Cardiac muscle cell (in vitro differentiated cells and primary cell): ENCODE data around the gene CSNK2B. TPM values are rescaled to one million over a fixed set of nuclear protein-coding genes. Genes with fewer than 3 reads are reported as not detected.
A peak's percentile ranks its signal among the peaks of the same experiment; 100 is the strongest.
"Not testable (repeated sequence)": the region's sequence is repeated elsewhere in the genome, so short reads cannot be mapped to it uniquely, and the experiment has no call there.

Experiments
- DNase-seq, 2 donors: peaks; one replicate each; pipeline versions ENCODE4 v3.0.0 to v3.0.0-alpha.2; 2010 to 2017; ENCODE audit warnings: low read depth in 1 of 2, low spot score in 1 of 2
- H3K27ac ChIP-seq: fragments of 200-600 bp; sonication (generic); 2 replicates; pipeline ENCODE4 v1.5.1; 2016
- H3K27me3 ChIP-seq: fragments of 200-600 bp; sonication (generic); 2 replicates; pipeline ENCODE4 v1.6.0; 2016; ENCODE audit warnings: control low read depth
- H3K36me3 ChIP-seq: fragments of 200-600 bp; sonication (generic); 2 replicates; pipeline ENCODE4 v1.5.1; 2016; ENCODE audit warnings: control low read depth
- H3K4me1 ChIP-seq: fragments of 200-600 bp; sonication (generic); 2 replicates; pipeline ENCODE4 v1.8.1; 2017; ENCODE audit warnings: low read depth, mild to moderate bottlenecking, mixed run types
- H3K4me3 ChIP-seq: fragments of 200-600 bp; sonication (generic); 2 replicates; pipeline ENCODE4 v1.5.1; 2016; ENCODE audit warnings: mild to moderate bottlenecking
- H3K9me3 ChIP-seq: fragments of 200-600 bp; sonication (generic); 2 replicates; pipeline ENCODE4 v1.5.1; 2017; ENCODE audit warnings: low read depth, mild to moderate bottlenecking, control low read depth
- polyA plus RNA-seq: library from polyadenylated mRNA; unstranded; fragments of >200 nt; fragmentation: Nextera tagmentation; extraction: Ambion mirVana; gene quantifications from 2 replicates; pipeline ENCODE4 v1.2.1, GENCODE V29; 2016
- total RNA-seq: library from RNA; depleted of rRNA; stranded (reverse); fragments of >200 nt; gene quantifications from 2 replicates; pipeline ENCODE4 v1.2.3, GENCODE V29; 2016
- TF ChIP-seq, protein P1 (sequence below): IDR thresholded peaks from 2 replicates; pipeline ENCODE4 v1.5.1; 2012; ENCODE audit warnings: low read depth, mild to moderate bottlenecking, low read length

CSNK2B gene
- total and polyA plus RNA-seq, 2 experiments from 2014 or later, result 277 to 310 TPM

DNA sequence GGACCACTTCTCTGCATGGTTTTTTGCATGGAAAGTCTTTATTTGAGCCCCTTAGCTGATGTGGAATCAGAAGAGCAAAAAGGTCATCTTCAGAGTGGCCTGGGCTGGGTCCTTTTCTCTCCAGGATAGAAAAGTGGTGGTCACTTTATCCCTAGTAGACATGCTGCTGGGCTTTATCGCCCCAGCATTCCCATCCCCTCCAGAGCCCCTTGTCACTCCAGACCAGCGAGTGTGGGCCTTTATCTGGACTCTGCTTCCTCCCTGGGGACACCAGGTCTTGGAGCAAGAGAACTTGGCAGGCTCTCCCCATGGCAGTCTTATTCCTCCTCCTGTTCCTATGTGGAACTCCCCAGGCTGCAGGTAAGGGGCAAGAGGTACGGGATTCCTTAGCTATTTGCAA, 40.7 kb downstream of the CSNK2B start, which contains the start of gene LY6G6F:
Gene LY6G6F, plus strand, starts transcription at position 268 of the 400 bp plus-strand sequence. Its CDS starts 41 bp downstream, at position 309.
- H3K36me3 ChIP-seq, result no peaks in the 10 kb centered on the region
- no peak within 1 kb of the TSS for H3K27ac ChIP-seq
- H3K9me3 ChIP-seq, result no peaks in the 10 kb centered on the region
- TF ChIP-seq, protein P1, sequence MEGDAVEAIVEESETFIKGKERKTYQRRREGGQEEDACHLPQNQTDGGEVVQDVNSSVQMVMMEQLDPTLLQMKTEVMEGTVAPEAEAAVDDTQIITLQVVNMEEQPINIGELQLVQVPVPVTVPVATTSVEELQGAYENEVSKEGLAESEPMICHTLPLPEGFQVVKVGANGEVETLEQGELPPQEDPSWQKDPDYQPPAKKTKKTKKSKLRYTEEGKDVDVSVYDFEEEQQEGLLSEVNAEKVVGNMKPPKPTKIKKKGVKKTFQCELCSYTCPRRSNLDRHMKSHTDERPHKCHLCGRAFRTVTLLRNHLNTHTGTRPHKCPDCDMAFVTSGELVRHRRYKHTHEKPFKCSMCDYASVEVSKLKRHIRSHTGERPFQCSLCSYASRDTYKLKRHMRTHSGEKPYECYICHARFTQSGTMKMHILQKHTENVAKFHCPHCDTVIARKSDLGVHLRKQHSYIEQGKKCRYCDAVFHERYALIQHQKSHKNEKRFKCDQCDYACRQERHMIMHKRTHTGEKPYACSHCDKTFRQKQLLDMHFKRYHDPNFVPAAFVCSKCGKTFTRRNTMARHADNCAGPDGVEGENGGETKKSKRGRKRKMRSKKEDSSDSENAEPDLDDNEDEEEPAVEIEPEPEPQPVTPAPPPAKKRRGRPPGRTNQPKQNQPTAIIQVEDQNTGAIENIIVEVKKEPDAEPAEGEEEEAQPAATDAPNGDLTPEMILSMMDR, result no peak
- DNase-seq, result peak in 1 of 2 donors; percentile 62
- peaks cover 6% of the 10 kb centered on the region for H3K4me1 ChIP-seq
- H3K4me3 ChIP-seq, result no peak within 1 kb of the TSS
- H3K27me3 ChIP-seq, result no peaks in the 10 kb centered on the region

DNA sequence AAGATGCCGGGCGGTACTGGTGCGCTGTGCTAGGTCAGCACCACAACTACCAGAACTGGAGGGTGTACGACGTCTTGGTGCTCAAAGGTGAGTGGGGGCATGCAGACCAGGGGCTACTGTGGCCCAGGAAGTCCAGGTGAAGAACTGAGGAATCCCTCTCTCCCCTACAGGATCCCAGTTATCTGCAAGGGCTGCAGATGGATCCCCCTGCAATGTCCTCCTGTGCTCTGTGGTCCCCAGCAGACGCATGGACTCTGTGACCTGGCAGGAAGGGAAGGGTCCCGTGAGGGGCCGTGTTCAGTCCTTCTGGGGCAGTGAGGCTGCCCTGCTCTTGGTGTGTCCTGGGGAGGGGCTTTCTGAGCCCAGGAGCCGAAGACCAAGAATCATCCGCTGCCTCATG, 41.8 kb downstream of the CSNK2B start:
- TF ChIP-seq, protein P1, result no peak
- H3K27me3 ChIP-seq, result no peaks in the 10 kb centered on the region
- H3K4me1 ChIP-seq, result no peaks in the 10 kb centered on the region
- no peak overlapping the region for H3K4me3 ChIP-seq
- H3K9me3 ChIP-seq, result no peaks in the 10 kb centered on the region
- no peaks in the 10 kb centered on the region for H3K36me3 ChIP-seq
- no peak overlapping the region for H3K27ac ChIP-seq
- no peak for DNase-seq

DNA sequence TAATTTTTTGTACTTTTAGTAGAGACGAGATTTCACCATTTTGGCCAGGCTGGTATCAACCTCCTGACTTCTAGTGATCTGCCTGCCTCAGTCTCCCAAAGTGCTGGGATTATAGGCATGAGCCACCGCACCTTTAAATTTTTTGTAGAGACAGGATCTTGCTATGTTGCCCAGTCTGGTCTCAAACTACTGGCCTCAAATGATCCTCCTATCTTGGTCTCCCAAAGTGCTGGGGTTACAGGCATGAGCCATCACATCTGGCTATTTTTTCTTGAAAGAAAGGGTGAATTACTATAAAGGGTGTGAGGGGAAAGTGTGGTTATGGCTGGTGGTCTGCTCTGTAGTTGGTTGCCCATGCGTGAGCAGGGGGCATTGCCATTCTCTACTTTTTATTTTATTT, 42.3 kb downstream of the CSNK2B start:
- Histone ChIP-seq H3K4me1 (no peaks in the 10 kb centered on the region), H3K27me3 (no peaks in the 10 kb centered on the region), H3K9me3 (no peaks in the 10 kb centered on the region), H3K36me3 (no peaks in the 10 kb centered on the region), H3K27ac (no peak overlapping the region), H3K4me3 (no peak overlapping the region)
- DNase-seq, result no peak
- TF ChIP-seq, protein P1, result no peak

DNA sequence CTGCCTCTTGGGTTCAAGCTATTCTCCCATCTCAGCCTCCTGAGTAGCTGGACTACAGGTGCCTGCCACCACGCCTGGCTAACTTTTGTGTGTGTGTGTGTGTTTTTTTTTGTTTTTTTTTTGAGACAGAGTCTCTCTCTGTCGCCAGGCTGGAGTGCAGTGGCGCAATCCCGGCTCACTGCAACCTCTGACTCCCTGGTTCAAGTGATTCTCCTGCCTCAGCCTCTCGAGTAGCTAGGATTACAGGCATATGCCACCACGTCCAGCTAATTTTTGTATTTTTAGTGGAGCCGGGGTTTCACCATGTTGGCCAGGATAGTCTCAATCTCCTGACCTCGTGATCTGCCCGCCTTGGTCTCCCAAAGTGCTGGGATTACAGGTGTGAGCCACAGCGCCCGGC, 43.3 kb downstream of the CSNK2B start:
- DNase-seq, H3K4me3 ChIP-seq, H3K9me3 ChIP-seq, H3K27ac ChIP-seq, H3K4me1 ChIP-seq, H3K36me3 ChIP-seq, H3K27me3 ChIP-seq: not testable (repeated sequence)

DNA sequence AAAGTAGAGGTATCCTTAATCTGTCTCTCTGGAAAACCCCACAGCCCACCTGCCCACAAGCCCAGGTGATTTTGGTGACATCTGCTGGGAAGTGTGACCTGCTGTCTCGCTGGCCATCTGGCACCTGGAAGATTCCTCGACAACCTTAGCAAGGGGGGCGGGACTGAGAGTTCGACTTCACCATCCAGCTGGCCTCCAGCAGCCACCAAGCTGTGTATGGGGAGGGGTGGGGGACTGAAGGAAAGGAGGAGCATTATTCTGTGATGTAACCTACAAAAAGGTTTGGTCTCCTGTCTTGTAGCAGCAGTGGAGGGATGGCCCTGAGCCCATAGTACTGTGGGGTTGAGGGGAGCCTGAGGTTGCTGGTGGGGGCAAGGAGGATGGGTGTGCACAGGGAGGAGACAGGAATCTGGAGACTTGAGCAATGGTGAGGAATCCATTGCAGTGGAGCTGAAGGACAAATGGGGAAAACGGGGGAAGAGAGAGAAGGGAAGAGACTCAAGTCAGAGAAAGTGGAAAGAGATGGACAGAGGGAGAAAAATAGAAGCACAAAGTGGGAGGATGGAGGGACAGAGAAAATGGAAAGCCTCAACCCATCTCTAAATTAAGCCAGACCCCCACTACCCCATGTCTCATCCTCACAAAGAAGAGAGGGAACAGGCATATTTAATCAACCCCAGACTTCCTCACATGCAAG, 44.8 kb downstream of the CSNK2B start:
- H3K36me3 ChIP-seq, result no peaks in the 10 kb centered on the region
- H3K27ac ChIP-seq, result no peak overlapping the region
- H3K4me3 ChIP-seq, result no peak overlapping the region
- peaks cover 11% of the 10 kb centered on the region for H3K4me1 ChIP-seq
- H3K27me3 ChIP-seq, result no peaks in the 10 kb centered on the region
- no peak for DNase-seq
- TF ChIP-seq, protein P1, result no peak
- no peaks in the 10 kb centered on the region for H3K9me3 ChIP-seq

DNA sequence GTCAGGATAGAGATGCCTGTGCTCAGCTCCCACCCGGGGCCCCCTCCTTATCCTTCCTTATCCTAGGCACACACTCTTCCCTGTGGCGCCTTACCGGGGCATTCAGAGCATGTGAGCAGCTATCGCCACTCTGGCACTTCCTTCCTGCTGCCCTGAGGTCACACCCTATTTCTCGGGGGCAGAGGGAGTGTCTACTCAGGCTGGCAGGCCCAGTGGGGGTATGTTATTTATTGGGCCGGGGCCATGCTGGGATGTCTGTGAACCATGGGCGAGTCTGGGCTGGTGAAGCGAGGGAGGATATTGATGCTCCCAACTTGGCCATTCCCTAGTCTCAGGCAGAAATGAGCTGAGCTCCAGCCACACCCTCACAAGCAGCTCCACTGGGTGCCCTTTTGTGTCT, 45.4 kb downstream of the CSNK2B start:
- Histone ChIP-seq H3K36me3 (no peaks in the 10 kb centered on the region), H3K27me3 (no peaks in the 10 kb centered on the region), H3K9me3 (no peaks in the 10 kb centered on the region), H3K4me1 (peaks cover 11% of the 10 kb centered on the region), H3K27ac (no peak overlapping the region), H3K4me3 (no peak overlapping the region)
- no peak for DNase-seq
- TF ChIP-seq, protein P1, result no peak
